ENCODE data around the gene ATRN.

The ATRN gene

DNA sequence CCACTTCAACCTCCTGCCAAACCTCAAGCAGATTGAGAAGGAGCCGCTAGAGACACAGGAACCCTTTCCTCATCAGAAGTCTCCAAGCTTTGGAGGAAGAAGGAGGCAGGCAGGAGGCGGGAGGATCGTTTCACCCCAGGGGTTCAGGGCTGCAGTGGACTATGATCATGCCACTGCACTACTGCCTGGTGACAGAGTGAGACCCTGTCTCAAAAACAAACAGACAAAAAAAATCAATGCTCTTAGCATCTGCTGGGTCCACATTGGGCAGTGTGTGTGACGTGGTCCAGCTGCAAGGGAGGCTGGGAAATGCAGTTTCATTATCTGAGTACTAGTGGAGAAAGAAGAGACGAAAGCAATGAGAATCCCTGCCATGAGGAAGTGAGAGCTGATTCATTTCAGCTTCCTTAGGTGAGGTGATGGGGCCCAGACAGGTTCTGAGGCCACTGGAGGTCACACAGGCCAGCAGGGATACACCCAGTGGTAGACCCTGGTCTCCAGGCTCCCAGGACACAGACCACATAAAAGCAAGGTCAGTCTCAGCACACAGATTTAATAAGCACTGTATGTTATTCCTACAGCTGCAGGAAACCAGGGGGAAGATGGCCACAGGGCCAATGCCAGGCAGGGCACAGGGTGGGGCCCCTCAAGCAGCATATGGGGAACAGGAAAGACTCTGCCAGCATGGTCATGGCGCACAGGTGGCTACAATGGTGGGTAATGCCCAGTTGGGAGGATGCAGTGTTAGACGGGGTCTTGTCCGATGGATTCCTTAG, 188.1 kb downstream of the ATRN start:
- DNase-seq (ENCODE audit: low spot score) = no peak

DNA sequence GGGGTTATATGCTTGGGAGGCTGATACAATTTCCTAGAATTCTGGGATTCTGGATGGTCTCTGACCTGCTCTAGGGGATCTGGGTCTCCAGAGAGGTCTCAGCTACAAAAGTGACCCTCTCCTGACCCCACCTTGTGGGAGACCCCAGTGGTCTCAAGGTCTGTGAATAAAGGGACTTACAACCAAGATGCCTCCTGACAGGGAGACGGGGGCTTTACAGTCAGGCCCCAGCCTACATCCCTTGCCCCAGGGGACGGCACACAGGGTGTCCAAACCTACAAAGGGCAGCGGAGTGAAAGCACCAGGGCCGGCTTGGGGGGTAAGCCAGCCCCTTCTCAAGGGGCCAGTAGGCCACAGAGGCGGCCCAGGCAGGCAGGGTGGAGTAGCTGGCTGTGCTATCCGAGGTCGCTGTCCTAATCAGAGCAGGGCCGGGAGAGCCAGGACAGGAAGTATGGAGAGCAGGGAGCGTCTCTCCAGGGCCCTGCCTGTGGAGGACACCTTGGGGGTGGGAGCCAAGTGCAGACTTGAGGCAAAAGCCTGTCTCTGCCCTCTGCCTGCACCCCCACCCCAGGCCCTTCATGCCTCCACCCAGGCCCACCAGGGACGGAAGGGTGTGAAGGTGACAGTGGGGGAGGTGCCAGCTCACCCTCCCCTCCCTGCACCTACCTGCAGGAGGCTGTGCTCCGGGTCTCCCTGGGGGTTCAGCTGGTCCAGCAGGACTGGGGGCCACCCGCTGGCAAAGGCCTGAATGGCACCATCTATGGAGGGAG, 188.9 kb downstream of the ATRN start:
- no peak for DNase-seq (ENCODE audit: low spot score)

DNA sequence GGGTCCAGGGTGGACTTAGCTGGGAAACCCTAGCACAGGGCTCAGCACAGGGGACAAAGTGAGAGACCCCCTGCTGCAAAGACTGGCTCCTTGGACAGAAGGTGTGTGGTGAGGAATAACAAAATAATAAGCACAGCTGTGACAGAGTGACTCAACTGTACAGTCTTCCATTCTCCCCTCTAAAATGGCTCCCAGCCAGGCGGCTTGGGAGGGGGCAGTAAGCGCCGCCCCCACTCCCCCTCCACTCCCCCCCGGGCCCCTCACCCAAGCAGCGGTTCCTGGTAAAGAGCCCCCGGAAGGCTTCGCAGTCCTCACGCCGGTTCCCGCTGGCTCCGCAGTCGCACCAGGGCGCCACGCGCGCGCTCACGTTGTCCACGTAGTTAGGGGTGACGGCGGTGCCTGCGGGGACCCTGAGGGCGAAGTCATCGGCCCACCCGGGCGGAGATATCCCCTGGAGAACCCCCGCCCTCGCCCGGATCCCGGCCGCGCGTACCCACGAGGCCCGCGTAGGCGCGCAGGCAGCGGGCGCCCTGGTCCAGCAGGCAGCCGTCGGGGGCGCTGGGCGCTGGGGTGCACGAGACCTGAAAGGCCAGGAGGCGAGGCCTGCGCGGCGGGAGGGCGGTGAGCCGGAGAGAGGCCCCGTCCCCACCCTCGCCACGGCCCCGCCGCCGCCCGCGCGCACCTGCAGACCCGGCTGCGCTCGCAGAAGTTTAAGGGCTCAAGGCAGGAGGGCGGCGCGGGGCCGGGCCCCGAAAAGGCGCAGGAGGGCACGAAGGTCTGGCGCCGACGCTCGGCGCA, 189.6 kb downstream of the ATRN start:
- DNase-seq (ENCODE audit: low spot score) = no peak

DNA sequence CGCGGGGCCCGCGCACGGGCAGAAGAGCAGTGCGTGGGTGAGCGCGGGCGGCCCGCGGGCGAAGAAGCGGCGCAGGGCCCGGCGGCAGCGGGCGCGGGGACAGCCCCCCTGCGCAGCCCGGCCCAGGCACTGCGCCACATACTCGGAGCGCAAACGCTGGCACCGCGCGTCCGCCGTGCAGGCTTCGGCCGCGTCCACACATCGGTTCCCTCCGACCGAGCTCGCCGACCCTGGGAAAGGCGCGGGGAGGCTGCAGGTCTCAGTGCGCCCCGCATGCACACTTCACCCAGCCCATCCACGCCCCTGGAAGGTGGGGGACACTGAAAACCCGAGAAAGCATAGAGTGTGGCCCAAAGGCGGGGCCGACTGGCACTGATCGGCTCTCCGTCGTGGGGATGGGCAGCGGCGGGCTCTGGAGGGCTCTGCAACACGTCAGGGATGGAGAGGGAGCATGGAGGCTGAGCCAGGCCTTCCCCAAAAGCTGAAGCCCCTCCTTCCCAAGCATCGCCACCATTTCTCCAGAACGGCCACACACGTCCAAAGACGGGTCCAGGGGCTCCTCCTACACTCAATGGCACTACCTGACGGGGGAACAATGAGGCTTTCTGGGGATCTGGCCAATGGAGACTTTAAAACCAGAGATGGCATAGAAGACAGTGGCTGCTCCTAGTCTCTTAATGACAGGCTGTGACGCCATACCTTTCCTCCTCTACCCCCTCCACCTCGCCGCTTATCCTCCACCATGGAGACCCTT, 190.4 kb downstream of the ATRN start:
- DNase-seq (ENCODE audit: low spot score) = no peak

DNA sequence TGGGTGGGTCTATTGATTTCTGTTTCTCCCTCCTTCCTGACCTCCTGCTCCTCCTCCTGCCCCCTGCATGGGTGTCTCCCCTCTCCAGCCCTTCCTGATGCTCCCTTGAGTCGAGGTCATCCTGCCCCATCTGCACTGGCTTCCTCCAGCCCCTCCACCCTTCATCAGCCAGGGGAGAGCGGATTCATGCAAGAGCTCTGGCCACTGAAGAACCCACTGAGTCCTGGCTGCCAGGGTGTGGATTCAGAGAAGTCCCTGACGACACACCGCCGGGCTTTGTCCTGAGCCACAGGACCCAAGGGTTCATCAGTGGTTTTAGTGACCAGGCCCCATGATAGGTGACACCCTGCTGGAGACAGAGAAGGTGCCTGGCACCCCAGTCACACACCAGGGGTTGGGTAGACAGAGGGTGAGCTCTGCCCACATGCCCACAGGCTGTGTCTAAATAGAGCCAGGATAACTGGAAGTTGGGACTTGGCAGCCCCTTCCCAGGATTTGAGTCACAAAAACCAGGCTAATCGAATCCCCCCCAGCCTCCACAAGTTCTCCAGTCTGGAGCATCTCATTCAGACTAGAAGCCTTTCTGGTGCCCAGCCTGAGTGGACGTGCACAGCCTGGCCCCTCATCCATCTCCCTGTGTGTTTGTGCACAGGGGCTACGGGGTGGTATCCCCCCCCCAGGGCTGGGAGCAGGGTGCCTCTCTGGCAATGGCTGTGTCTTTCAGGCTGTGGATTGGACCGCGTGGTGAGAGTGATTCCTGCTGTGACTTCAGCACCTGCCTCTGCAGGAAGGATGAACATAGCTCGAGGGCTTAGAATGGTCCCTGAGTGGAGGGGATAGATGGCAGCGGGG, 191.2 kb downstream of the ATRN start:
- DNase-seq (ENCODE audit: low spot score) = no peak

DNA sequence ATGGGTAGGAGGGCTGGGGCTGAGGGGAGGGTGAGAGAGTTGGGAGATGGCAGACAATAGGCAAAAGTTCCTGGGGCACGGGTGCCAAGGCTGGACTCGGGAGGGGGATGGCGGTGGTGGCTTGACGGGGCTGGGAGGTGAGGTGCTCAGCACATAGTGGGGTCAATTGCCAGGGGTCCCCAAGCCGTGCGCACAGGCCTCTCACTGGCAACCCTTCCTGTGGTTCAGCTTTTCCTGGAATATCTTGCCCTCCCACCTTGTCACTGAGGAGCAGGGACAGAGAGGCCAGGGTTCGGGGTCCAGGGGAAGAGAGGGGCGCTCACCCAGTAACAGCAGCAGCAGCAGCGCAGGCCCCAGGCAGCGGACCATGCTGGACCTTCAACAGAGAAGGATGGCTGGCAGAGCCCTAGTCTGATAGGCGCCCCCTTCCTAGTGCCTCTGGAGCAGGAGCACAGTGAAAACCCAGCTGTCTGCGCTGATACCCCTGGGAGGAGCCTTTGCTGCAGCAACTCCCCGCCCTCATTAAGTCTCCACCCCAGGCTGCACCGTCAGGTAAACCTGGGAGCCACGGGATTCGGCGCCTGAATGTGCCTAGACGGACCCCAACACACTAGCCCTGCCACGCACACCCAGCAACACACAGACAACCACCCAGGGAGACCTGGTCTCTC, 192.3 kb downstream of the ATRN start, which contains the start of gene GFRA4:
TSS of gene GFRA4 (minus strand) at position 369 of the 671 bp plus-strand sequence. CDS start at position 369, 0 bp downstream.
- DNase-seq (ENCODE audit: low spot score) = no peak

DNA sequence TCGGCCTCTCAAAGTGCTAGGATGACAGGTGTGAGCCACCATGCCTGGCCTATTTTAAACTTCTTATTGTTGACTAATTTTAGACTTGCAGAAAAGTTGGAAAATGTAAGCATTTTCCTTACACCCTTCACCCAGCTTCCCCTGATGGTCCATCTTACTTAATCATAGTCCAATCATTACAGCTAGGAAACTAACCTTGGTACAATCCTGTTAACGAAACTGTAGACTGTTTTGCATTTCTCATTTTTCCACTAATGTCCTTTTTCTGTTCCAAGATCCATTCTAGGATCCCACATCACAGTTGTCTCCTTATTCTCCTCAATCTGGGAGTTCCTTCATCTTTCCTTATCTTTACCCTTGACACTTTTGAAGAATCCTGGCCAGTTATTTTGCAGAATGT, 193.0 kb downstream of the ATRN start:
- no peak for DNase-seq (ENCODE audit: low spot score)

DNA sequence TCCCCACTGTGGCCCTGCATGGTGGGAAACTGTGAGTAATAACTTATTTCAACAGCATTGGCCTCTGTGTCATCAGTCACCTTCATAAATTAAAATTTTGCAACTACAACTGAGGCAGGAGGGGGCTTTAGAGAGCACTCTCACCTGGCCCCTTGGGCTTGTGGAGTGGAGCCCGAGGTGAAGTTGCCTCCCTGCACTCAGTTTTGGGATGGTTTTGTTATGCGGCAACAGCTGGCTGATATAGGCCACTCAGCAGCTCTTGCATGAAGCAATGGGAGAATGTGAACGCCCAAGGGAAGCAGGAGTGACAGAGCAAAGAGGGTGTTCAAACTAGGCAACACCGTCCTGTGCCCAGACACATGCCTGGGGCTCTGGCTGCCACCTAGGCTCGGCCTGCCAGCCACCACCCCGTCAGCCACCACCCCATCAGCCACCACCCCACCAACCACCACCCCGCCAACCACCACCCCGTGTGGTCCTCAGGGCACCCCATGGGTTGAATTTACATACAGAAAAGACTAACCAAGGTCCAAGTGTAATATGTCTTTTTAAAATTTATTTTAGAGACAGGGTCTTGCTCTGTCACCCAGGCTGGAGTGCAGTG, 196.7 kb downstream of the ATRN start:
- no peak for DNase-seq (ENCODE audit: low spot score)

DNA sequence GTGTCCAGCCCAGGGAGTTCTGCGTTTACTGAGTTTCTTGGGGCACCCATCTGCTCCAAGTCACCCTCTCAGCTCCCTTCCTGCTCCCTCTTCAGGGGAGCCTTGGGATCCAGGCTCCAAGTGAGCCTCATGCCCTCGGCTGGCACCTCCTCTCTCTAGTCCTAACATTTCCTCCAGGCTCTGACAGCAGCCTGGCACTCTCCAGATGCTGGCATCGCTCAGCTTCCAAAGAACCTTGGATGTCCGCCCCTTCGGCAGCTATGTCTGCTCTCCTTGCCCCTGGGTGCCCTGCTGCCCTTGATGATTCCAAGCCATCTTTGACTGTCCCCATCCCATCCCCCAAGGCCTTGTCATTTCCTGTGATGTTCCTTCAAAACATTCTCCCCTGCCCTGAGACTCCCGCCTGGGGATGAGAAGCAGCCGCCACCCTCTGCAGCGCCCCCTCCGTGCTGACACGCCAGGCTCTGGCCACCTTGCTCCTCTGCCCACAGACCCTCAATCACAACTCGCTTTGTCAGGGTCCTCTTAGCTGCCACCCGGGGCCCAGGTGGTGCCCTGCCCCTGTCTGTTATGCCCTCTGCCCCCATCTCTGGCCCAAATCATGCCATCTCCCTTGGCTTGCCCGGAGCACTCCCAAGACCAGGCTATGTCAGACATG, 199.0 kb downstream of the ATRN start:
- DNase-seq (ENCODE audit: low spot score) = no peak

DNA sequence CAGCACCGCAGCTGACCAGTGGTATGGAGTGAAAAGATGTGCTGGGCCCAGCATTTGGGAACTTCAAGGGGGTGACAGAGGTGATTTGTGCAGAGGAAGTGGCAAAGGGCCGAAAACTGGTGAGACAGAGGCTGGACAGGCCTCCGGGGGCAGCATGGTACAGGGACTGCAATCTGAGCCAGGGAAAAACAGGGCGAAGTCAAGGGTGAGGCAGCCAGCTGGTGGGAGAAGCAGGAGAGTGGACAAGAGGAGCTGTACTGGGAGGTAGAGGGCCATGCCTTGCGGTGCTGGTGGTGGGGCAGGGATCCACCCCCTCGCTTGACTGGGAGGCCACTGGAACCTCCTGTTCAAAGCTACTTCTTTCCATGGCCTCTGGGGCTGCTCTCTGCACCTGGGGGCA, 199.7 kb downstream of the ATRN start:
- no peak for DNase-seq (ENCODE audit: low spot score)

DNA sequence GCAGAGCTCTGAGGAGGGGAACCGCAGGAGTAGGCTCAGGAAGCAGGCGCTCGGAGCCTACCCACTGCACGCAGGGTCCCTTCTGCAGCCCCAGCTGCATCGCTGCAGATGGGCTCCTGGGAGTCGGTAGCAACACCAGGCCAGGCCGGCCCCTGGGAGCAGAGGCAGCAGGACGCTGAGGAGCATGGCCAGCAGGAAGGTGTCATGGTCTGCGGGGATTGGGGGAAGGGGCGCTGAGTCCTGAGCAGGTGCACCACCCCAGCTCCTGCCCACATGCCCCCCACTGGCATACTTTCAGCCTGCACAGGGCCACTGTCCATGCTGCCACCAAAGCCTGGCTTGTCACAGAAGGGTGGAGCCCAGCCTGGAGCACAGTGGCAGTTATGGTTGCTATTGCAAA, 200.1 kb downstream of the ATRN start:
- no peak for DNase-seq (ENCODE audit: low spot score)

DNA sequence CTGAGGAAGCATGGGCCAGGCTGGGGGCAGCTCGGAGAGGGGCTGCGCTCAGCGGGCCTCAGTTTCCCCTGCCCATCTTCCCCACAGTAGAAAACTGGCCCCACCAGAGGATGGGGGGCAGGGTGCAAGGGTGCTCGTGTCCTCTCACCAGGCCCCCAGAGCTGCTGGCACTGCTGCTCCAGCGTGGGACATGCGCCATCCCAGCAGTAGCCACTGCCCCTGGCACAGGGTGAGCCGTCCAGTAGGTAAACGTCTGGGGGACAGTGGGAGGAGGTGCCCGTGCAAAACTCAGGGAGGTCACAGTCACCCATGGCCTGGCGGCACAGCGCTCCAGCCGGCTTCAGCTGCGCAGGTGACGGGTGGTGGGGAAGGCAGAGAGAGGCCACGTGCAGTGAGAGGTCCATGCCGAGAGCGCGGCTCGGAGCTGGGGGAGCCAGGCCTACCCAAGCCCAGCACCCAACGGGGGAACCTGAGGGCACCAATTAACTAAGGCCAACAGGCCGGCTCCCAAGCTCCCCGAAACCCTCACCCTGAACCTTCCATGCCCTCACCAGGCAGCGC, 201.2 kb downstream of the ATRN start:
- no peak for DNase-seq (ENCODE audit: low spot score)

DNA sequence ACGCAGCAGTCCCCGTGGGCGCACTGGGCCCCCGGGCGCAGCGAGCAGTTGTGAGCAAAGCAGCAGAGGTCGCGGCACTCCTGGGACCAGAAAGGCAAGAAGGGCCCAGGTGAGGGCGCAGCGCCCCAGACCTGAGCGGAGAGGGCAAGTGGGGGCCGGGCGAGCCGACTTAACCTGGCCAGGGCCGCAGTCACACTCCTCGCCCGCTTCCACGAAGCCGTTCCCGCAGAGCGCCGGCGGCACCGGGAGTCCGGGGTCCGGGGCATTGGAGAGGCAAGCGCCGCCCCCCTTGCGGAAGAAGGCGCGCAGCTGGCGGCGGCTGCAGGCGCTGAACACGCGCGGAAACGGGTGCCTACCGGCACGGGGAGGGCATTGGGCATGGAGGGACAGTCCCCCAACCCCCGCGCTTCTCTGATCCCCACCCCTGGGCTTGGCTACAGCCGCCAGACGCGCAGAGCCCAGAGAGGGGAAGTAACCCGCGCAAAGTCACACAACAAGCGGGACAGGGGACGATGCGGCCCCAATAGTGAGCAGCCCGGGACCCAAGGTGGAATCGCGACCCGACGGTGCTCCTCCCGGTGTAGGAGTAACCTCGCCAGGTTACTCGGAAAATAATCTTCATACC, 201.8 kb downstream of the ATRN start:
- no peak for DNase-seq (ENCODE audit: low spot score)

DNA sequence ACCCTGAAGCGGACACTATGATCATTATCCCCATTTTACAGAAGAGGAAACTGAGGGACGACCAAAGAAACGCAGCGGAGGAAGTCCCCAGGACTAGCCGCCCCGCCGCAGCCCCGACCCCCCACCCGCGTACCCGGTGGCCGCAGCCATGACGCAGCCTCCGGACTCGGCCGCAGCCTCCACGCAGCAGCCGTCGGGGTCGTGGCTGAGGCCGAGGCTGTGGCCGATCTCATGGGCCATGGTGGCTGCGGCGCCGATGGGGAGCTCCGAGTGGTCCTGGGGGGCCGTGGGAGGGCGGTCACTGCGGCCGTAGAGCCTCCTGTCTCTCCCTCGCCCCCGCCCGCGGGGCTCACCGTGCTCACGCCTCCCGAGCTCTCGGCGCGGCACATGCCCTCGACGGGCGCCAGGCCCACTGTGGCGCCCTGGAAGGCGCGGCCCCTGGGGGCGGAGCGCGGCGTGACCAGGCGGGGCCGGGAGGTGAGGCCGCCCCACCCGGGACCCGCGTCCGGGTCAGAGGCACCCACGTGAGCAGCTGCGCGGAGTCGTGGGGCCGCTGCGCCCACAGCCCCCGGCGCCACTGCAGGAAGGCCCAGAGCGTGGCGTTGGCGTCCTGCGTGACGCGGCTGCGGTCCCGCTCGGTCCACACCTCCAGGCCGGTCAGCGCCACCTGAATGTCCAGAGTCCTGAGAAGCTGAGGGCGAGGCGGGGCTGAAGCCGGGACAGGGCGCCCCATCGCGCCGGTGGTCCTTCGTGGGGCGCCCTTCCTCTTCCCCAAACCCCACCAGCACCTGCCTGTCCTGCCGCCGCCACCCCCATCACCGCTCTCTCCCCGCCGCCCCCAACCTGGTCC, 202.6 kb downstream of the ATRN start:
- DNase-seq (ENCODE audit: low spot score) = no peak

DNA sequence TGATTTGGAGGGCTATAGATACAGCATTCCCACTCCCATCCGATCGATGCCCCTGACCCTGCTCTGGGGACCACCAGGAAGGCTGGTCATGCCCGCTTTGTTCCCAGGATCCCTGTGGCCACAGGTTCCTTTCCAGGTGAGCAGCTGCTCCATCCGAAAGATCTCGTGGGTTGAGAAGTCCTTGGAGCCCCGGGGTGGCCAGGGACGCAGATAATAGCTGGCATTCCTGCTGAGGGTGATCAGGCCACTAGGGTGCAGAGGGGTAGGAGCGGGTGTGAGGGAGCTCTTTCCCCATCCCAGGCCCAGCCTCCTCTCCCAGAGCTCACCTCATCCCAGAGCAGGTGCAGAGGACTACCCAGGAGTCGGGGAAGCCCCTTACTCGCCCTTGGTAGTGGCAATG, 203.6 kb downstream of the ATRN start:
- DNase-seq (ENCODE audit: low spot score) = no peak

DNA sequence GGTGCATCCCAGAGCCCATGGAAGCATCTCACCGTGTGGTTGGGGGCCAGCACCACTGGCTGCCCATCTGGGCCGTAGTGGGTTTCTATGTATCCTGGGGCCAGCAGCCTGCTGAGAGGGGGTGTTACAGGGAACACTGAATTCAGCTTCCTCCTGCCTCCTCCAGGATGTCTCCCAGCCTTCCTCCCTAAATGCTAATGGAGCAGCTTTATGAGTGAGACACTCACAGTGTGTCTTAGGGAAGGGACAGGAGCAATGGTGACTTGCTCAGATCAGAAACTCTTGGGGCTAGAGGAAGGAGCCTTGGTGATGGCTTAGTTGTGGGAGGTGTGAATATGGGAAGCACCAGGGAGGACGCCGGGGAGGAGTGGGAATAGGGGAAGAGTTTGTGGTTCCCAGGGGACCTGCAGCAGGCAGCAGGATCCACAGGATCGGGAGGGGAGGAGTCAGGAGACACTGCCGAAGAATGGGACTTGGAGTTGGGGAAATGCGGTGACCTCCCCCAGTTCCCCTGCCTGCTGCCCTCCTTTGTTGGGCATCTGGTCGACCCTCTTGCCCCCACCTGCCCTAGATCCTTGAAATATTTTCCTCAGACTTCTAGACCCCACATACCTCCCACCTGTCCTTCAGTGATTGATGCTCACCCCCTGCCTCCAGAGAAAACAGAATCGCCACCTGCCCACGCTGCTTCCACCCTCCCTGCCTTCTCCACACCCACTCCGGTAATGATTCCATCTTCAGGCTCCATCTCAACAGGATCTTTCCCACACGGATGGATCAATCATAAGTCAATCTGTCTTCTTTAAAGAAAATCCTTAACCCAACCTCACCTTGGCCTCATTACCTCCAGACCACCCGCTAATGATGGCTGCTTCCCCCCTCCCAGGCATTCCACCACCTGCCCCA, 204.4 kb downstream of the ATRN start:
- no peak for DNase-seq (ENCODE audit: low spot score)

DNA sequence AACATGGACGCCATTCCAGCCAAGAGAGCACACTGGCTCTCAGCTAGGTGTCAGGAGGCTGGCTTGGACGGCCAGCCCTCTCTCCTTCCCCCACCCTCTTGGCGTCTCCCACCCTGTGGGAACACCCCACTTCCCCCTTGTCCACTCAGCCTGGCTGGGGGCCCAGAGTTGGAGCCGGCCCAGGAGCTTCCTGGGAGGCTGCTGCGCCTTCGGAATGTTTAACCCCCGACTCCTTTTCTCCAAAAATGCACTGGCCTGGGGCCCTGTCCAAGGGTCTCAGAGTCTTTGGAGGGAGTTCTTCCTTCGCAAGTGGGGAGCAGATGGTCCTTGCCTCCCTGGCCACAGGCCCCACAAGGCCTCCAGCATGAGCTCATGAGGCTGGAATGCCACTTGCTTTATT, 206.9 kb downstream of the ATRN start:
- DNase-seq (ENCODE audit: low spot score) = no peak

All from hematopoietic multipotent progenitor cell treated with erythropoietin and hydrocortisone succinate and interleukin-3 and kit ligand, for 17 days (in vitro differentiated cells).